Measurements from ENCODE around the gene INPP5J. TPM values are rescaled to one million over a fixed set of nuclear protein-coding genes. Genes with fewer than 3 reads are reported as not detected.

INPP5J gene
- total RNA-seq, 2 experiments from 2014 or later = 0.14 TPM; not detected in 1

DNA sequence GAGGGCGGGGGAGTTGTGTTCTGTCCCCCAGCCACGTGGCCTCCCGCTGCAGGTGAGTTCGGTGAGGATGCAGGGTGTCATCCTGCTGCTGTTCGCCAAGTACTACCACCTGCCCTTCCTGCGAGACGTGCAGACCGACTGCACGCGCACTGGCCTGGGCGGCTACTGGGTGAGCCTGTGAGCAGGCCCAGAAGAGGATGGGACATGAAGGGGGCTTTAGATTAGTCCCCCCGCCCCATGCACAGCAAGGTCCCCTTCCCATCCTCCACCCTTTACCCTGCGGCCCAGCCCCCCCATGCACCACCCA, 4.1 kb downstream of the INPP5J start:
- ATAC-seq (no peak), DNase-seq (no peak)
- Mint-ChIP-seq H3K27me3 (no peaks in the 10 kb centered on the region), H3K4me3 (no peak overlapping the region), H3K4me1 (no peaks in the 10 kb centered on the region), H3K27ac (no peak overlapping the region), H3K36me3 (no peaks in the 10 kb centered on the region), H3K9me3 (ENCODE audit: low read depth) (no peaks in the 10 kb centered on the region)
- CTCF ChIA-PET = no interaction called here

DNA sequence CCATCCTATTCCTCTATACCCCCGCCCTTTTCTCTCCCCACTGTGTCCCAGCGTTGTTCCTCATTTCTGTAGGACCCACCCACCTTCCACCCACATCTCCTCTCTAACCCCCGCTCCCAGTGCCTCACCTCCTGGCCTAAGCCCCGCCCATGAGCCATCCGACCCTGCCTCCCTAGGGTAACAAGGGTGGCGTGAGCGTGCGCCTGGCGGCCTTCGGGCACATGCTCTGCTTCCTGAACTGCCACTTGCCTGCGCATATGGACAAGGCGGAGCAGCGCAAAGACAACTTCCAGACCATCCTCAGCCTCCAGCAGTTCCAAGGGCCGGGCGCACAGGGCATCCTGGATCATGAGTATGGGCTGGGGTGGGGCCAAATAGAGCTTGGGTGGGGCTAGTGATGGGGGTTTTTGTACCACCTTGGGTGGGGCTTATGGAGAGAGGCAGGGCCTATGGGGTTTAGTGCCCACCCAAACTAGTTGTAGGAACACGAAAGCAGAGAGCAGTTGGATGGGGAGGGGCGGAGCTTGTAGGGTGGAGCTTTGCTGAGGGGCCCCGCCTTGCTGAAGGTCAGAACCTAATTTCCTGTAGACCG, 4.5 kb downstream of the INPP5J start:
- Mint-ChIP-seq H3K27me3 (no peaks in the 10 kb centered on the region), H3K27ac (no peak overlapping the region), H3K4me3 (no peak overlapping the region), H3K36me3 (no peaks in the 10 kb centered on the region), H3K4me1 (no peaks in the 10 kb centered on the region), H3K9me3 (ENCODE audit: low read depth) (no peaks in the 10 kb centered on the region)
- CTCF ChIA-PET = interaction anchor here (1.7 kb wide), 1 partner anchor 20 kb away, joined by 5 read pairs; the partner anchor contains the start of gene SELENOM
- ATAC-seq (no peak), DNase-seq (no peak)

- Mint-ChIP-seq H3K36me3 (no peaks in the 10 kb centered on the region), H3K27me3 (no peaks in the 10 kb centered on the region), H3K4me3 (no peak overlapping the region), H3K27ac (no peak overlapping the region), H3K4me1 (no peaks in the 10 kb centered on the region), H3K9me3 (ENCODE audit: low read depth) (no peaks in the 10 kb centered on the region)
- DNase-seq (no peak), ATAC-seq (no peak)
- CTCF ChIA-PET = interaction anchor here (0.6 to 1.7 kb wide), 2 partner anchors 20 to 27 kb away, joined by 3 to 5 read pairs; partner anchors contain the start of gene SELENOM
Observed at GRCh38 chr22:31128156-31128555, 5.4 kb downstream of the INPP5J start.

GRCh38 chr22:31130873-31131272, 8.1 kb downstream of the INPP5J start:
- no peak for ATAC-seq
- Mint-ChIP-seq H3K27me3 (no peaks in the 10 kb centered on the region), H3K9me3 (ENCODE audit: low read depth) (no peaks in the 10 kb centered on the region), H3K4me3 (no peak overlapping the region), H3K36me3 (no peaks in the 10 kb centered on the region), H3K27ac (no peak overlapping the region), H3K4me1 (no peaks in the 10 kb centered on the region)
- CTCF ChIA-PET = no interaction called here
- DNase-seq = no peak

GRCh38 chr22:31133911-31134310, 11.1 kb downstream of the INPP5J start:
- no peak overlapping the region for H3K4me3 Mint-ChIP-seq
- ATAC-seq = no peak
- no peaks in the 10 kb centered on the region for H3K9me3 Mint-ChIP-seq (ENCODE audit: low read depth)
- no peaks in the 10 kb centered on the region for H3K4me1 Mint-ChIP-seq
- DNase-seq = no peak
- H3K27me3 Mint-ChIP-seq = no peaks in the 10 kb centered on the region
- H3K27ac Mint-ChIP-seq = no peak overlapping the region
- CTCF ChIA-PET = interaction anchor here (1.7 kb wide), 1 partner anchor 14 kb away, joined by 5 read pairs; no protein-coding TSS in a partner anchor
- H3K36me3 Mint-ChIP-seq = no peaks in the 10 kb centered on the region

DNA sequence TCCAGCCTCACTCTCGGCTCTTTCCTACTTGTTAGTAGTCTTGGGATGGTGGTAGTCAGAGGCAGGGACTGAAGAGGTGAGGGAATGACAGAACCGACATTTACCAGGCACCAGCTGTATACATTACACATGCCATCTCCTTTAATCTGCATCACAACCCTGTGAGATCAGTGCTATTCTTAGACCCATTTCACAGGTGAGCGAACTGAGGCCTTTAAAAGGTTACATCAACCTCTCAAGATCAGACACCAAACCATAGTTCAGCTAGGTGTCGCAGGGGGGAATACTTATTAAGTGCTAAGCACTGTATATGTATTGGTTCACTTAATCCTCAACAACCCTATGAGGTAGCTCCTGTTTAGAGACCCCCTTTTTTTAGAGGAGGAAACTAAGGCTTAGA, 11.9 kb downstream of the INPP5J start:
- no peak for ATAC-seq
- no peak for DNase-seq
- CTCF ChIA-PET = interaction anchor here (1.7 kb wide), 1 partner anchor 14 kb away, joined by 5 read pairs; no protein-coding TSS in a partner anchor
- no peak overlapping the region for H3K27ac Mint-ChIP-seq
- no peak overlapping the region for H3K4me3 Mint-ChIP-seq
- peaks cover 2% of the 10 kb centered on the region for H3K27me3 Mint-ChIP-seq
- H3K9me3 Mint-ChIP-seq (ENCODE audit: low read depth) = no peaks in the 10 kb centered on the region
- H3K36me3 Mint-ChIP-seq = no peaks in the 10 kb centered on the region
- H3K4me1 Mint-ChIP-seq = no peaks in the 10 kb centered on the region

DNA sequence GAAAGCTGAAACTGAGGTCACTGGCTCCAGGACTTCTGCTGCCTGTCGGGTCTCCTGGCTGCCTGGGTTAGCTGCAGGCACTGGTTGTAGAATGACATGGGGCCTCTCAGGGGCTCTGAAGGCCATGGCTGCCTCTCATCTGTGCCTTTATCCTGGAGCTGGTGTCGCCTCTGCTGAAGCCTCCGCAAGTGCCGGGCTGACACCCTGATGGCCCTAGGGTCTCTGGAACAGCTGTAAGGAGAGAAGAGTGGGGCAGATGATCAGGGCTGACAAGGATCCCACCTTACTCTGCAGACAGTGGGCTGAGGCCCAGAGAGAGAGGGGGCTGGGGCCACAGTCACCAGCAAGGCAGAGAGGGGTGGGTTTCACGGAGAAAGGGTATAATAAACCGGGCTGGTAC, 12.9 kb downstream of the INPP5J start:
- DNase-seq (no peak), ATAC-seq (no peak)
- Mint-ChIP-seq H3K9me3 (ENCODE audit: low read depth) (no peaks in the 10 kb centered on the region), H3K27me3 (peaks cover 4% of the 10 kb centered on the region), H3K4me3 (no peak overlapping the region), H3K27ac (no peak overlapping the region), H3K36me3 (no peaks in the 10 kb centered on the region), H3K4me1 (no peaks in the 10 kb centered on the region)
- CTCF ChIA-PET = interaction anchor here (1.1 to 1.7 kb wide), 2 partner anchors 13 to 28 kb away, joined by 4 to 5 read pairs; partner anchors contain the start of gene SELENOM

- CTCF ChIA-PET = interaction anchor here (1.1 kb wide), 1 partner anchor 29 kb away, joined by 4 read pairs; the partner anchor contains the start of gene SELENOM
- Mint-ChIP-seq H3K4me3 (no peak overlapping the region), H3K4me1 (no peaks in the 10 kb centered on the region), H3K27me3 (peaks cover 4% of the 10 kb centered on the region), H3K9me3 (ENCODE audit: low read depth) (no peaks in the 10 kb centered on the region), H3K27ac (no peak overlapping the region), H3K36me3 (no peaks in the 10 kb centered on the region)
- ATAC-seq (no peak), DNase-seq (no peak)
Observed at GRCh38 chr22:31136155-31136554, 13.4 kb downstream of the INPP5J start.

GRCh38 chr22:31136711-31137110, 13.9 kb downstream of the INPP5J start:
- no peak for DNase-seq
- CTCF ChIA-PET = no interaction called here
- H3K36me3 Mint-ChIP-seq = no peaks in the 10 kb centered on the region
- no peaks in the 10 kb centered on the region for H3K4me1 Mint-ChIP-seq
- no peak overlapping the region for H3K27ac Mint-ChIP-seq
- H3K27me3 Mint-ChIP-seq = peaks cover 4% of the 10 kb centered on the region
- no peak overlapping the region for H3K4me3 Mint-ChIP-seq
- no peaks in the 10 kb centered on the region for H3K9me3 Mint-ChIP-seq (ENCODE audit: low read depth)
- no peak for ATAC-seq

DNA sequence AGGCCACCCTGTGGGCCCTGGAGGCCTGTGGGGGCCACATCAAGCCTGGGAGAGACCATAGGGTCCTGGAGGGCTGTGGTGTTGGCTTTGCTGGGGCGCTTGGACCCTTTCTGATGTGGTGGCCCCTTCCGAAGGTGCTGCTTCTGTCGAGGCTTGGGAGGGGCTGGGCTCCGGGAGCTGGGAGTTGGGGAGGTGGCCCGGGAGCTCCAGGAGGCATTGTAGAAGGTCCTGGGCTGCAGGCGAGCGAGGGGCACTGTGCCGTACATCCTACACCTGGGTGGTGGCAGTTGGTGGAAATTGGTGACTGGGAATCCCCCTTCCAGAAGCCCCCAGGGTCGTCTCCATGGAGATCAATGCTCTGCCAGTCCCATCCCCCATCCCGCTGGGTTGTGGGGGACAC, 15.0 kb downstream of the INPP5J start:
- no peak overlapping the region for H3K4me3 Mint-ChIP-seq
- CTCF ChIA-PET = no interaction called here
- ATAC-seq (no peak), DNase-seq (no peak)
- no peak overlapping the region for H3K27ac Mint-ChIP-seq
- H3K9me3 Mint-ChIP-seq (ENCODE audit: low read depth) = no peaks in the 10 kb centered on the region
- peaks cover 4% of the 10 kb centered on the region for H3K27me3 Mint-ChIP-seq
- no peaks in the 10 kb centered on the region for H3K36me3 Mint-ChIP-seq
- no peaks in the 10 kb centered on the region for H3K4me1 Mint-ChIP-seq

- H3K9me3 Mint-ChIP-seq (ENCODE audit: low read depth) = no peaks in the 10 kb centered on the region
- ATAC-seq (no peak), DNase-seq (no peak)
- no peaks in the 10 kb centered on the region for H3K36me3 Mint-ChIP-seq
- H3K4me1 Mint-ChIP-seq = no peaks in the 10 kb centered on the region
- CTCF ChIA-PET = no interaction called here
- H3K27ac Mint-ChIP-seq = no peak overlapping the region
- H3K4me3 Mint-ChIP-seq = no peak overlapping the region
- H3K27me3 Mint-ChIP-seq = peaks cover 4% of the 10 kb centered on the region
Observed at GRCh38 chr22:31138126-31138525, 15.4 kb downstream of the INPP5J start.

GRCh38 chr22:31139066-31139465, 16.3 kb downstream of the INPP5J start:
- Mint-ChIP-seq H3K4me1 (peaks cover 2% of the 10 kb centered on the region), H3K27me3 (peaks cover 4% of the 10 kb centered on the region), H3K36me3 (no peaks in the 10 kb centered on the region), H3K4me3 (no peak overlapping the region), H3K27ac (no peak overlapping the region), H3K9me3 (ENCODE audit: low read depth) (no peaks in the 10 kb centered on the region)
- DNase-seq (no peak), ATAC-seq (no peak)
- CTCF ChIA-PET = no interaction called here

DNA sequence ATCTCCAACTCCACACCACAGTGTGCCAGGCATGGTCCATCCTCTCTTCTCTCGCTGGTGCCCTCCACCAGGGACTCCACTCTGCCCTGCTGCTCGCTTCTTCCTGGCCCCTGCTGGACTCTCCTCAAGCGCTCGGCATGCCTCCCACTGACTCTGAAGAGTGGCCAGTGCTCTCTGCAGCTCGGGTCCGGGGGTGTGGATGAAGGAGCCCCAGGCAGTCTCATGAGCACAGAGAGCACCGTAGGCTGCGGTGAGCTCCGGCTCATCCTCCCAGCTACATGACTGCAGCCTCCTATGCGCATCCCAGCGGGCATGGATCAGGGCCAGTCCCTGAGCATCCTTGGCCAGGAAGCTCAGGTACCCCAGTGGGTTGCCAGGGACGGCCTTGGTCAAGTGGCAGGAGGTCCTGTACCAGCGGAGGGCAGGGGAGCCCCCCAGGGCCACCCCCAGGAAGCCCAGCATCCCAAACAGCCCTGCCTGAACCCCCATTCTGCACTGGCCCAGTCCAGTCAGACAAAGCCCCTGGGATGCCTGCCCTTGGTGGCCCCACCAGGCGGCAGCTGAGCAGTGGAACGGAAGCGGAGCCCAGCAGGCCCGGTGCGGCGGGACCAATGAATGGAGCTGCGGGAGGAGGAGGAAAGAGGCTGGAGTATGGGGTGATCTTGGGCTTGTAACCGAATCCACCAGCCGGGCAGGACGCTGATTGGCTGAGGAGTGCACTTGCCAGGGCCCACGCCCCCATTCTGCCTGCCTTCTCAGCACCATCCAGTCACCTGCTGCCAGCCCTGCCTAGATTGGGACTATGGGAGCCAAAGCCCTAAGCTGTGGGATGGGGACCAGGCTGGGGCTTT, 17.3 kb downstream of the INPP5J start, which contains the start of gene PLA2G3:
PLA2G3 (minus strand) TSS at position 643 of the 851 bp plus-strand sequence; CDS start at position 489, 154 bp downstream.
- Mint-ChIP-seq H3K27ac (no peak within 1 kb of the TSS), H3K9me3 (ENCODE audit: low read depth) (no peaks in the 10 kb centered on the region), H3K4me3 (no peak within 1 kb of the TSS), H3K36me3 (no peaks in the 10 kb centered on the region), H3K4me1 (peaks cover 5% of the 10 kb centered on the region), H3K27me3 (peaks cover 4% of the 10 kb centered on the region)
- DNase-seq (no peak), ATAC-seq (no peak)
- CTCF ChIA-PET = no interaction called here

GRCh38 chr22:31140746-31141145, 18.0 kb downstream of the INPP5J start:
- Mint-ChIP-seq H3K27me3 (peaks cover 4% of the 10 kb centered on the region), H3K4me3 (no peak overlapping the region), H3K4me1 (peaks cover 5% of the 10 kb centered on the region), H3K9me3 (ENCODE audit: low read depth) (no peaks in the 10 kb centered on the region), H3K27ac (no peak overlapping the region), H3K36me3 (no peaks in the 10 kb centered on the region)
- CTCF ChIA-PET = no interaction called here
- ATAC-seq = no peak
- DNase-seq = no peak
